ENCODE measurements around the gene DHX35.

- TF ChIP-seq CTCF (conservative IDR thresholded peaks at IDR 0.05) (no peak), EZH2 (IDR thresholded peaks at IDR 0.05; ENCODE audit: low read depth) (no peak)
Measured at GRCh38 chr20:38961530-38962043, 557 bp upstream of the DHX35 start.
